Peyer's patch (tissue), 4 donors: ENCODE measurements around the gene MAP2K4. TPM values are rescaled to one million over a fixed set of nuclear protein-coding genes. Genes with fewer than 3 reads are reported as not detected.

Experiments
- DNase-seq, 3 donors: peaks; one replicate each; pipeline ENCODE4 v3.0.0-alpha.2; 2017 to 2019
- H3K27ac ChIP-seq, 4 donors: fragments of 200-600 bp; sonication (generic); one replicate each; pipeline ENCODE4 v1.5.1; 2016 to 2019
- H3K27me3 ChIP-seq, 2 donors: fragments of 200-600 bp; sonication (generic); one replicate each; pipeline ENCODE4 v1.5.1; 2019
- H3K36me3 ChIP-seq, 3 donors: fragments of 200-600 bp; sonication (generic); one replicate each; pipeline ENCODE4 v1.5.1; 2016 to 2019
- H3K4me1 ChIP-seq, 4 donors: fragments of 200-600 bp; sonication (generic); one replicate each; pipeline ENCODE4 v1.5.1; 2016 to 2019
- H3K4me3 ChIP-seq, 4 donors: fragments of 200-600 bp; sonication (generic); 1 replicate in 3 of 4; 2 replicates in 1 of 4; pipeline ENCODE4 v1.5.1; 2016 to 2019; ENCODE audit warnings: mild to moderate bottlenecking in 1 of 4
- H3K9me3 ChIP-seq, 4 donors: fragments of 200-600 bp; sonication (generic); one replicate each; pipeline ENCODE4 v1.5.1; 2016 to 2019; ENCODE audit warnings: mild to moderate bottlenecking in 1 of 4
- CTCF ChIP-seq, 6 experiments: fragments of 450-650 bp in 4 of 6; fragments of 200-600 bp in 2 of 6; sonication (generic) in 1 of 6; IDR thresholded peaks; one replicate each; pipeline ENCODE4 v1.5.1; 2017 to 2019; ENCODE audit warnings: antibody characterized with exemption in 6 of 6, mild to moderate bottlenecking in 3 of 6, moderate library complexity in 1 of 6
- POLR2A ChIP-seq, 2 donors: fragments of 450-650 bp; IDR thresholded peaks; one replicate each; pipeline ENCODE4 v1.5.1; 2017; ENCODE audit warnings: antibody characterized with exemption in 2 of 2, mild to moderate bottlenecking in 2 of 2, moderate library complexity in 2 of 2
- small RNA-seq, 2 donors: library from RNA; depleted of rRNA; stranded (forward); fragments of <200 nt; gene quantifications; one replicate each; pipeline ENCODE3, GENCODE V24; 2016
- total RNA-seq, 4 donors: library from RNA; depleted of rRNA; stranded (reverse); fragments of >200 nt; gene quantifications; one replicate each; pipeline ENCODE4 v1.1.0, GENCODE V29; 2016

The MAP2K4 gene
- total RNA-seq, 4 donors from 2014 or later = 17.7 to 34.7 (median 27.7) TPM

DNA sequence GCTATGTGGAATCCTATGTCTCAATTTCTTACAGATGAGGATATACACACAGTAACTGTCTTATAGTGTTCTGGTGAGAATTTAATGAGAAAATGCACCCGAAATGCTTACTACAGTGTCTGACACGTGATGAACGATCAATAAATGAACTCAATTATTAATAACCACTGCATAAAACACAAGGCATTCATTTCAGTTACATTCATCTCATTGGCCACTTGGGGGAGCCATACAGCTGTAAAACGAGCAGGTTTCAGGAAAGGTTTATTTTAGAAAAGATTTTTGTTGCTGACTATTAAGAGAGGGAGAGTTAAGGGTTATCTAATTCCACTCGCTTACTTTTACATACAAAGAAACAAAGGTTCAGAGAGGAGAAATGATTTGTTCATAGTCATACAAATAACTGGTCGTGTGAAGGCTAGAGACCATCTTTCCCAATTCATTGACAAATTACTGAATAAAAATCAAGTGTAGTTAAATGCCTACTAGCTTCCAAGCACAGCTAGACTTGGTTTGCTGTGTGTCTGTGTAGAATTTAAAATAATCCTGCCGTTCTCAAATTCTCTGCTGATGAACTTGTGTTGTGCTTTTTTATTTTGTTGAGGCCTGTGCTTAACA lies 160.1 kb downstream of the MAP2K4 start:
- Histone ChIP-seq H3K9me3 (no peaks in the 10 kb centered on the region), H3K4me1 (no peaks in the 10 kb centered on the region), H3K27me3 (no peaks in the 10 kb centered on the region), H3K4me3 (no peak overlapping the region), H3K27ac (no peak overlapping the region), H3K36me3 (no peaks in the 10 kb centered on the region)
- DNase-seq = peak in 1 of 3 donors; percentile 51
- TF ChIP-seq POLR2A (IDR thresholded peaks at IDR 0.05) (no peak), CTCF (IDR thresholded peaks at IDR 0.05) (peak in 5 of 6 experiments; percentile 22 to 66 (median 54))

- no peak for DNase-seq
- Histone ChIP-seq H3K36me3 (no peaks in the 10 kb centered on the region), H3K27ac (no peak overlapping the region), H3K9me3 (no peaks in the 10 kb centered on the region), H3K4me3 (no peak overlapping the region), H3K4me1 (no peaks in the 10 kb centered on the region), H3K27me3 (no peaks in the 10 kb centered on the region)
- TF ChIP-seq CTCF (IDR thresholded peaks at IDR 0.05) = no peak
- TF ChIP-seq POLR2A (IDR thresholded peaks at IDR 0.05) = no peak
These were observed 167.0 kb downstream of the MAP2K4 start for GRCh38 chr17:12187658-12188057.

DNA sequence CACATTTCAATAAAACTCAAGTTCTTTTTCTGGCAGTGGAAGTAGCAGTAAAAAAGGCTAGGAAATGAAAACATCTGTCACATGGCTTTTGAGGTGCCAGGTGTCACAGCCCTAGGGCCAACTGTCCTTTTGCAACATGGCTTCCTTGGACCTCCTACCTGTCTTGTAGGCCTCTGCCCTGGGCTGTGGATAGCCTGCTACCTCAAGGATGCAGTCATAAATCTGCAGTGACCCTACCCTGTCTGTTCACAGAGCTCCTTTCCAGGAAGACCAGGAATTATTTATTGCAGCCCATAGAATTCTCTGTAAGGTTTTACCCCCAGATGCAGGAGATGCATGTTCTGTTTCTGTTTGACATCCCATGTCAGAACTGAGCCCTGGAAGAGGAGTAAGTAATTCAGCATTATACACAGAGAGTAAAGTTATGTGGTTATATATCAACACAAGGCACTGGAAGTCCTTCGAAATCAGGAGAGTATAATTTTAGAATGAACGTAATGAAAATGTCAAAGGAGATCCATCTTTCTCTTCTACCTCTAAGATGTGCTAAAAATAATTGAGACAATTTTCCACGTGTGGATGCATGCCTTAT lies 172.6 kb downstream of the MAP2K4 start:
- no peak overlapping the region for H3K4me3 ChIP-seq
- H3K36me3 ChIP-seq = no peaks in the 10 kb centered on the region
- no peaks in the 10 kb centered on the region for H3K27me3 ChIP-seq
- H3K27ac ChIP-seq = peak overlapping the region in 1 of 4 donors; percentile 52
- H3K9me3 ChIP-seq = no peaks in the 10 kb centered on the region
- no peak for DNase-seq
- H3K4me1 ChIP-seq = no peaks in the 10 kb centered on the region
- TF ChIP-seq CTCF (IDR thresholded peaks at IDR 0.05) = no peak
- TF ChIP-seq POLR2A (IDR thresholded peaks at IDR 0.05) = no peak

Small RNAs within 50 kb of the gene (small RNA-seq; reads per million reads assigned to genes)
- gene MIR744 = 10.8 to 17.5 reads per million in 2 donors
- 0 reads per million in 2 donors for gene RNU11-2P

Other genes starting within 250 kb of the MAP2K4 start
- 10 to 100 TPM in 1 of 4 donors, 1 to 10 TPM in 3; 6.0 to 18.2 (median 8.8) TPM for gene ZNF18, start 23.4 kb upstream of the MAP2K4 start, total RNA-seq